Activated CD4-positive, alpha-beta T cell treated with anti-CD3 and anti-CD28 coated beads, Interleukin-10, Interleukin-2, amounts not matched to agents 100 ng/mL and 50 ng/mL, durations not matched to agents 16 hours and 8 hours (primary cell): ENCODE results near the gene MOK.

ENCODE experiments used
- DNase-seq: peaks from one replicate; pipeline ENCODE4 v3.0.0-alpha.2; 2020

MOK gene

DNA sequence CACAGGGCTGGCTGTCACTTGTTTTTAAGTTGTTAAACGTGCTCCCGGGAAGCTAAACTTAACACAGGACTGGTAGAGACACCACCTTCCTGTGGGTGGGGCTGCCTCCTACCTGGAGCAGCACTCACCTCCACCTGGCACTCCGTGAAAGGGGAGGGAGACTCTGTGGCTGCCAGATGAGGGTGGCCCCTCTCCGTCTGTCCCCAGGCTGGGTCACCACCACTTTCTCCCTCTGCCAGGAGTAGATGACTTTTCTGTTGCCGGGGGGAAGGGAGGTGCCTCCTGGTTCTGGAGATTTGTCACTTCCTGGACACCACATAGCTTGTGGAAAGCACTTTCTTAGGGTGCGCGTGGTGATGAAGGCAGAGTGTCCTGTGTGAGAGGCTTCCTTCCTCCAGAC, 83.9 kb downstream of the MOK start:
- peak; percentile 44 for DNase-seq

DNA sequence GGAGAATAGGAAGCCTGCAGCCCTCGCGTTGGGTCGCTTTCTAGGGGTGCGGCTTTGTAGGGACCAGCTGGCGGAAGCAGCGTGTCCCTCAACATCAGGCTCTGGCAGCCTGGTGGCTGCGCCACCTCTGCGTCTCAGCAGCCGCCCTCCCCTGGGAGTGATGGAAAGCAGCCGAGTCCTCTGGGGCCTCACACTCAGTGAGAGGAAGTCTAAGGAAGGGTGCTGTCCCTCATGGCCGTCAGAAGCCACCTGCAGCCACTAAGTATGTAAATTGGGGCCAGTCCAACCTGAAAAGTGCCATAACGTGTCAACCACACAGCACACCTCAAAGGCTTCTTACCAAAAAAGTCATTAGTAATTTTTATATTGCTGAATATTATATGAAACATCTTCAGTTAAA, 84.9 kb downstream of the MOK start:
- DNase-seq = no peak

DNA sequence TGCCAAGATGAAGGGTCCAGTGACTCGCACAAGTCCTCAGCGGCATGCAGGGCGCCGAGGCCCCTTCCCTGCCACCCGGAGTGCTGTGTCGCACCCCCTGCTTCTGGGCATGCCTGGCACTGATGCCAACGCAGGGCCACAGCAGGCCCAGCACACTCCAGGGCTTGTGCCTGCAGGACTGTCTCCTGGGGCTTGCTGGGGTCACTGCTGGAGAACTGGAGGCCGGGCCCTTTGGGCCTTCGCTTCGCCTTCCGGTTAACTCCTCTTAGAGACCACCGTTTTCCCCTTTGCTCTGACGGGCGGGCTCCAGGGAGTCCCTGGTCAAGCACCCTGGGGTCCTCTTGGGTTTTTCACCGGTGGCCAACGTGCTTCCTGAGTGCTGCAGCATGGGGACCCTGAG, 85.6 kb downstream of the MOK start:
- DNase-seq = no peak

GRCh38 chr14:102218688-102219087, 86.3 kb downstream of the MOK start:
- DNase-seq = no peak

- DNase-seq = no peak
Observed at GRCh38 chr14:102217987-102218421, 87.0 kb downstream of the MOK start.

GRCh38 chr14:102217399-102217798, 87.6 kb downstream of the MOK start:
- DNase-seq = no peak

GRCh38 chr14:102215576-102216250, 89.3 kb downstream of the MOK start:
- no peak for DNase-seq

DNA sequence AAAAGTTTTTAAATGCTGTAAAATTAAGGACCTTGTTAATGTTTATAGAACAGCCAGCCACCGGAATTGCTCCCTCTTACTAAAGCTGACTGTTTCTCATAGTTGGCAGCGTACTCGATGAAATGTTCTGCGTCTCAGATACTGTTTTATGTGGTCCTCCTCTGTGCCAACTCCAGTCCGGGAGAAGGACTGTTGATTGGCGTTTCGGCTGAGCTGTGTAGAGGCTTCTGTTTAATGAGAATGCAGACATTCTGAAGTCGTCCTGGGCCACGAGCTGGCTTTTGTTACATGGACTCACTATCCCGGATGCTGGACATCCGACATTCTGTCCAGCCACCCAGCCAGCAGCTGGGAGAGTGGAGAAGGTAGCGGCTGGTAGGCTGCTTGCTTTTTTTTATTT, 89.9 kb downstream of the MOK start:
- DNase-seq = no peak

DNA sequence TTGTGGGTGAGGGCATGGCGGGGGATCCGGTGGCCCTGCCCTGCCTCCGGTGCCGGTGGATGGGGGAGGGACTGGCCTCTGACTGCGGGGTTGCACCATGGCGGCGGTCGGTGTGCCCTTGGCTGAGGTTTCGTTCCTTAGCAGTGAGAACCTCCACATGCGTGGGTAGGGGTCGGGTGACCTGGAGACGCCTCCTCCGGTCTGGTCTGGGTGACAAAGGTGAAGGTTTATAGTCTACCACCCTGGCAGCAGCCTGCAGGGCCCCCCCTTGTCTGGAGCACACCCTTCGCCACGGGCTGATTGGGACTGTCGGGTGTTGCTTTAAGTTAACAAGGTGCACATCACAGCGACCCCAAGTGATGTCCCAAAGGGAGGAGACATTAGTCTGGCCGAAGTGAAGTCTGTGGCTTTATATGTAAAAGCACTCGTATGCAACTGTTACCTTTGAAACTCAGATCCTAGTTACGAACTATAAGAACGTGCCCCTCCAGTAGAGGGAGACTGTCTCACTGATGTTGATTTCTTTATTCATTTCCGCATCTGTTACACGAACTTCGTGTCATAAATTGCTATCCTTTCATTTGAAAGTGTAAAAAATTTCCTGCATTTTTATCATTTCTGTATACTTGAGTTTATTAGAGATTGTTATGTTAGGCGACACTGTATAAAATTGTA, 90.8 kb downstream of the MOK start:
- DNase-seq = no peak

DNA sequence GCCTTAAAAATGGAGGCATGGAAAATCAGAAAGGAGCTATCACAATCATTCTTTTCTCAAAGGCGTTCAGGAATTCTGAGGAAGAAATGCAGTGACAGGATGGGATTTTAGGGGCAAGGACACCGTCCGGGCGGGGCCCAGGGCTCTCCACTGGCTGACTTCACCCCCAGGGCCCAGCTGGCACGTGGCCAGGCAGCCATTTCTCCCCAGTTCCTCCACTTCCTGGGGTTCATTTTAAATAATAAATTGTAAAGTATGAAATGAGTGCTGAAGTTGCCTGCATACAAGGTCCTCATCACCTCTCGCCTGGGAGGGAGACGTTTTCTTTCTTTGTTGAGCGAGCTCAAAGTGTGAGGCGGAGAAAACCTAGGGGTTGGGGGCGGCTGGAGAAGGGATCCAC, 91.5 kb downstream of the MOK start:
- no peak for DNase-seq

DNA sequence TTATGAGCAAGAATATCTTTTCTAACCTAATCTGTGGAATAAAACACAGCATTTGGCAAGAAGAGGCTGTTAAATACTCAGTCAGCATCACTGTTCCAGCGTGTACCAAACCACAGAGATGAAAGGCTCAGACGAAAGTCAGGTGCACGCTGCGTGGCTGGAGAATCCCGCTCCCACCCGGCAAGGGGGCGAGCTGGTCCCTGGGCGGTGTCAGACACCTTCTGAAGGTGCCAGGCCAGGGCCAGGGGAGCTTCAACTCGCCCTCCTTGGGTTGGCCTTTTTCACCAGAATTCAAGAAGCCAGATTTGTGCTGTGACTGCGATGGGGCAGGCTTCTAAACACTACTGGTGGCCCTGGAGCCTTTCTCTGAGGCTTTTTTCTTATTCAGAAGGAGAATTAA, 92.1 kb downstream of the MOK start:
- DNase-seq = no peak

DNA sequence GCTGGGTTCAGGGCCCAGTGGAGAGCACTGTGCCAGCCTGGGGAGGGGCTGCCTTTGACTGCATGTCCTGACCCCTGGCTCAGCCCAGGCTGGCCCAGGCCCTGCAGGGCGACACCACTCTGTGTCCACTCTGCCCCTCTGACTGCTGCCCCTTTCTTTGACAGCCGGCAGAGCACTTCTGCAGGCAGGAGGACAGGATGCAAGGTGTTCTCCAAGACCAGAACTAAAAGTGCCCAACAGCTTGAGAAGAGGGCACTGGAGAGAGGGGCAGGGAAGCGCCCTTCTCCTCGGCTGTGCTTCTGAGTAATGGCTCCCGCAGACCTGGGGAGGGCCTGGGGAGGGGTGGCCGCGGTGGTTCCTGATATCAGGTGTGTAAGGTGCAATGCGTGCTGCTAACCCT, 92.6 kb downstream of the MOK start:
- no peak for DNase-seq

GRCh38 chr14:102211240-102211639, 93.7 kb downstream of the MOK start:
- DNase-seq = no peak

- no peak for DNase-seq
Observed at GRCh38 chr14:102210421-102211042, 94.4 kb downstream of the MOK start.

- no peak for DNase-seq
Observed at GRCh38 chr14:102209224-102209966, 95.6 kb downstream of the MOK start.

DNA sequence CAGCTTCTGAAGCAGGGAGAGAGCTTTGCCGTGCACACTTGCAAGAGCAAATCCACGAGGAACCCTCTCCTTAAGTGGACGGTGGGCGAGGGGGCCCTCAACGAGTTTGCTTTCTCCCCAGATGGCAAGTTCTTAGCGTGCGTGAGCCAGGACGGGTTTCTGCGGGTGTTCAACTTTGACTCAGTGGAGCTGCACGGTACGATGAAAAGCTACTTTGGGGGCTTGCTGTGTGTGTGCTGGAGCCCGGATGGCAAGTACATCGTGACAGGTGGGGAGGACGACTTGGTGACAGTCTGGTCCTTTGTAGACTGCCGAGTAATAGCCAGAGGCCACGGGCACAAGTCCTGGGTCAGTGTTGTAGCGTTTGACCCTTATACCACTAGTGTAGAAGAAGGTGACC, 96.2 kb downstream of the MOK start:
- DNase-seq = no peak

- DNase-seq = no peak
Observed at GRCh38 chr14:102207831-102208365, 97.1 kb downstream of the MOK start.

- no peak for DNase-seq
Observed at GRCh38 chr14:102206918-102207317, 98.0 kb downstream of the MOK start.

GRCh38 chr14:102205560-102205959, 99.4 kb downstream of the MOK start:
- no peak for DNase-seq

- DNase-seq = no peak
Observed at GRCh38 chr14:102203382-102203781, 101.6 kb downstream of the MOK start.

DNA sequence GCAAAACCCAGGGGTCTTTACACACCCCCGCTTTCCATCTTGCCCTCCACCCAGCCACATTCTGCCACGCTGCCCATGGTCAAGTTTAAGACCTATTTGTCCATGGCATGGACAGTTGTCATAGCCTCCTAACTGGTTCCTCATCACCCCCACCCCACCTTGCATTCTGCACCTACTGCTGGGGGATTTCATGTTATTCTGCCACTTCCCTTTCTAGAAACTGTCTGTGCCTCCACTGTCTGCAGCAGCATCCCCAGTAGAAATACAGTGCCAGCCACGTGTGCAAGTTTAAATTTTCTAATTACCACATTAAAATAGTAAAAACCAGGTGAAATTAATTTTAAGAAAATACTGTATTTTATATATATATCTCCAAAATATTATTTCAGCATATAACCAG, 102.0 kb downstream of the MOK start:
- no peak for DNase-seq

GRCh38 chr14:102201776-102202175, 103.2 kb downstream of the MOK start:
- DNase-seq = no peak

- DNase-seq = peak; percentile 50
Observed at GRCh38 chr14:102201353-102201738, 103.6 kb downstream of the MOK start.
